ENCODE measurements around the gene INVS.
"Not testable (repeated sequence)": the region's sequence is repeated elsewhere in the genome, so short reads cannot be mapped to it uniquely, and the experiment has no call there.

The INVS gene

DNA sequence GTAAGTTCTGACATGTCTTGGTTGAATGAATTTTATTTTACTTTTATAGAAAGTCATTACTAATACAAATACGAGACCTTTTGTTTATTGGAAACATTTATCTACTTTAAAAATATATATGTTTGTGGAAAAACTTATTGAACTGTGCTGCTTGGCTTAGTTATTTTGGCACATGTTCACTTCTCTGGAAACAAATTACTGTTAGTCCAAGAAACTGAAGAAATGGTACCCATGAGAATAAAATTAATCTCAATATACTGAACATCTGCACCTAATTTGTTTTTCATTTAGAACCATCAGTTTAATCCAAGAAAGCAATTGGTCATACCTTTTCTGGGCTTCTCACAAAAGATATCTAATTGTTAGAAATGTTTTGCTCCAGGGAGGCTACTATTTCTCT, 32.2 kb downstream of the INVS start:
- no peak overlapping the region for H3K4me2 ChIP-seq (ENCODE audit: low read length)
- TF ChIP-seq CTCF (IDR thresholded peaks at IDR 0.05; ENCODE audit: low read depth, low read length, poor library complexity, severe bottlenecking) (no peak), EZH2phosphoT487 (IDR thresholded peaks at IDR 0.05; ENCODE audit: borderline replicate concordance, low read length) (no peak)
- no peak overlapping the region for H3K27ac ChIP-seq (ENCODE audit: low read depth, low read length)
- H3K79me2 ChIP-seq (ENCODE audit: control insufficient read depth, low read length): no peaks in the 10 kb centered on the region
- H3K9me2 ChIP-seq (replicated peaks; ENCODE audit: control insufficient read depth, low read length): no peaks in the 10 kb centered on the region
- no peaks in the 10 kb centered on the region for H3F3A ChIP-seq (ENCODE audit: control insufficient read depth, insufficient read depth)
- H3K27me3 ChIP-seq (ENCODE audit: control insufficient read depth, low read length): no peaks in the 10 kb centered on the region
- H3K4me3 ChIP-seq (ENCODE audit: low read length): no peak overlapping the region
- H3K36me3 ChIP-seq (ENCODE audit: control insufficient read depth, low read length): peaks cover 28% of the 10 kb centered on the region
- H3K9me3 ChIP-seq (ENCODE audit: control insufficient read depth, insufficient read depth, low read length): no peaks in the 10 kb centered on the region
- no peaks in the 10 kb centered on the region for H4K20me1 ChIP-seq (ENCODE audit: control insufficient read depth, insufficient read depth, low read depth, low read length)
- H3K4me1 ChIP-seq (ENCODE audit: control insufficient read depth, low read length): no peaks in the 10 kb centered on the region

DNA sequence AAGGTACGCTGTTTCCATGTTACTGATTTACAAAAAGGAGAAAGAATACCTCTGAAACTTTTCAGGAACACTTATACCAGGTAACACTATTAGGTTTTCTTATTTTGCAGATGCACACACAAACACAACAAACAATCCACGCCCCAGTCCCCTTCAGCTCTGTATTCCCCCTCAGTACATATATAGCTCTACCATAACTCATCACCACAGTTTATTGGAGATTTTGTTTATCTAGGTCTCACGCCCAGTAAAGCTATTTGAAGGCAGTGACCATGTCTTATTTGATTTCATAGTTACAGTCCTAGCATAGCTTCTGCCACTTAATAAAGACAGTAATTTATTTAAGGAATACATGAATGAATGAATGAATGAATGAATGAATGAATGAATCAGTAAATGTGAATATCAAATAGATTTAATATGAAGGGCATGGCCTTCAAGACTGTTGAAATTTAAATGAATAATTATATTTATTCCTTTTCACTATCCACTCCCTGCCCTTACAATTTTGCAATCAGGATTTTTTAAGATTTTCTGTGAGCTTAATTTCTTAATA, 32.9 kb downstream of the INVS start:
- no peaks in the 10 kb centered on the region for H4K20me1 ChIP-seq (ENCODE audit: control insufficient read depth, insufficient read depth, low read depth, low read length)
- TF ChIP-seq CTCF (IDR thresholded peaks at IDR 0.05; ENCODE audit: low read depth, low read length, poor library complexity, severe bottlenecking): no peak
- TF ChIP-seq EZH2phosphoT487 (IDR thresholded peaks at IDR 0.05; ENCODE audit: borderline replicate concordance, low read length): no peak
- H3K79me2 ChIP-seq (ENCODE audit: control insufficient read depth, low read length): no peaks in the 10 kb centered on the region
- H3K27ac ChIP-seq (ENCODE audit: low read depth, low read length): no peak overlapping the region
- no peaks in the 10 kb centered on the region for H3K4me1 ChIP-seq (ENCODE audit: control insufficient read depth, low read length)
- no peaks in the 10 kb centered on the region for H3K27me3 ChIP-seq (ENCODE audit: control insufficient read depth, low read length)
- no peaks in the 10 kb centered on the region for H3K9me2 ChIP-seq (replicated peaks; ENCODE audit: control insufficient read depth, low read length)
- H3K4me3 ChIP-seq (ENCODE audit: low read length): no peak overlapping the region
- H3K36me3 ChIP-seq (ENCODE audit: control insufficient read depth, low read length): peaks cover 23% of the 10 kb centered on the region
- H3K9me3 ChIP-seq (ENCODE audit: control insufficient read depth, insufficient read depth, low read length): no peaks in the 10 kb centered on the region
- no peaks in the 10 kb centered on the region for H3F3A ChIP-seq (ENCODE audit: control insufficient read depth, insufficient read depth)
- H3K4me2 ChIP-seq (ENCODE audit: low read length): no peak overlapping the region

DNA sequence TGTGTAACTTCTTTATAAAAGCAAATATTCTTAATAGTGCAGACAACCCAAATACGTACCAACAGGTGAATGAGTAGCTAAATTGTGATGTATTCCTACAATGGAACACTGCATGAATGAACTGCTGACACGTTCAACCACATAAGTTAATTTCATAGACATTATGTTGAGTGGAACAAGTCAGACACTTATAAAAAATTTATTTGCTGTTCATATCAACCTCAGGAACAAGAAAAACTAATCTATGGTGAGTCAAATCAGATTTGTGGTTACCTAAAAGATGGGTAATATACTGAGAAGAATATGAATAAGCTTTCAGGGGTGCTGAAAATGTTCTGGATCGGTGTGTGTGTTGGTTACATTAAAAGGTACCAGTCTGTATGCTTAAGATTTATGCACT, 35.7 kb downstream of the INVS start:
- no peak overlapping the region for H3K4me2 ChIP-seq (ENCODE audit: low read length)
- TF ChIP-seq EZH2phosphoT487 (IDR thresholded peaks at IDR 0.05; ENCODE audit: borderline replicate concordance, low read length): no peak
- no peak for TF ChIP-seq CTCF (IDR thresholded peaks at IDR 0.05; ENCODE audit: low read depth, low read length, poor library complexity, severe bottlenecking)
- peaks cover 12% of the 10 kb centered on the region for H3K36me3 ChIP-seq (ENCODE audit: control insufficient read depth, low read length)
- H3K9me3 ChIP-seq (ENCODE audit: control insufficient read depth, insufficient read depth, low read length): no peaks in the 10 kb centered on the region
- no peaks in the 10 kb centered on the region for H4K20me1 ChIP-seq (ENCODE audit: control insufficient read depth, insufficient read depth, low read depth, low read length)
- no peaks in the 10 kb centered on the region for H3K4me1 ChIP-seq (ENCODE audit: control insufficient read depth, low read length)
- H3F3A ChIP-seq (ENCODE audit: control insufficient read depth, insufficient read depth): no peaks in the 10 kb centered on the region
- no peaks in the 10 kb centered on the region for H3K27me3 ChIP-seq (ENCODE audit: control insufficient read depth, low read length)
- no peak overlapping the region for H3K4me3 ChIP-seq (ENCODE audit: low read length)
- H3K79me2 ChIP-seq (ENCODE audit: control insufficient read depth, low read length): no peaks in the 10 kb centered on the region
- H3K9me2 ChIP-seq (replicated peaks; ENCODE audit: control insufficient read depth, low read length): no peaks in the 10 kb centered on the region
- H3K27ac ChIP-seq (ENCODE audit: low read depth, low read length): no peak overlapping the region

DNA sequence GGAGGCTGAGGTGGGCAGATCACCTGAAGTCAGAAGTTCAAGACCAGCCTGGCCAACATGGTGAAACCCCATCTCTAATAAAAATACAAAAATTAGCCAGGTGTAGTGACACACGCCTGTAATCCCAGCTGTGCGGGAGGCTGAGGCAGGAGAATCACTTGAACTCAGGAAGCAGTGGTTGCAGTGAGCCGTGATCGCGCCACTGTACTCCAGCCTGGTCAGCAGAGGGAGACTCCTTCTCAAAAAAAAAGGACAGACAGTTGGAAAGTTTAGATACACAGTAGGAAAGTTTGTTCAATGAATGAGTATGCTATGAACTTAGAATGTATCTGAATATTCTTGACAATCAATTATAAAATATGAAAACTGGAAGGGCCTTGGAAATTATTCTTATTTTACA, 37.8 kb downstream of the INVS start:
- H3K4me3 ChIP-seq (ENCODE audit: low read length); H3K27ac ChIP-seq (ENCODE audit: low read depth, low read length); H3K27me3 ChIP-seq (ENCODE audit: control insufficient read depth, low read length); H4K20me1 ChIP-seq (ENCODE audit: control insufficient read depth, insufficient read depth, low read depth, low read length); H3K4me2 ChIP-seq (ENCODE audit: low read length); H3K4me1 ChIP-seq (ENCODE audit: control insufficient read depth, low read length); H3K79me2 ChIP-seq (ENCODE audit: control insufficient read depth, low read length); H3F3A ChIP-seq (ENCODE audit: control insufficient read depth, insufficient read depth); H3K9me2 ChIP-seq (replicated peaks; ENCODE audit: control insufficient read depth, low read length); H3K9me3 ChIP-seq (ENCODE audit: control insufficient read depth, insufficient read depth, low read length): not testable (repeated sequence)
- H3K36me3 ChIP-seq (ENCODE audit: control insufficient read depth, low read length): peaks cover 11% of the 10 kb centered on the region

DNA sequence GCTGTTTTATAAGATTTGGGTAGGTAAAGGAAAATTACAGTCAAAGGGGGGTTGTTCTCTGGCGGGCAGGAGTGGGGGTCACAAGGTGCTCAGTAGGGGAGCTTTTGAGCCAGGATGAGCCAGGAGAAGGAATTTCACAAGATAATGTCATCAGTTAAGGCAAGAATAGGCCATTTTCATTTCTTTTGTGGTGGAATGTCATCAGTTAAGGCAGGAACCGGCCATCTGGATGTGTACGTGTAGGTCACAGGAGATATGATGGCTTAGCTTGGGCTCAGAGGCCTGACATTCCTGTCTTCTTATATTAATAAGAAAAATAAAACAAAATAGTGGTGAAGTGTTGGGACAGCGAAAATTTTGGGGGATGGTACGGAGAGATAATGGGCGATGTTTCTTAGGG, 41.3 kb downstream of the INVS start:
- not testable (repeated sequence) for H3K79me2 ChIP-seq (ENCODE audit: control insufficient read depth, low read length); H3K9me3 ChIP-seq (ENCODE audit: control insufficient read depth, insufficient read depth, low read length); H3K27me3 ChIP-seq (ENCODE audit: control insufficient read depth, low read length); H3K27ac ChIP-seq (ENCODE audit: low read depth, low read length); H3K36me3 ChIP-seq (ENCODE audit: control insufficient read depth, low read length); H3K9me2 ChIP-seq (replicated peaks; ENCODE audit: control insufficient read depth, low read length); H3K4me1 ChIP-seq (ENCODE audit: control insufficient read depth, low read length); H4K20me1 ChIP-seq (ENCODE audit: control insufficient read depth, insufficient read depth, low read depth, low read length); H3F3A ChIP-seq (ENCODE audit: control insufficient read depth, insufficient read depth); H3K4me3 ChIP-seq (ENCODE audit: low read length); H3K4me2 ChIP-seq (ENCODE audit: low read length)

GRCh38 chr9:100141862-100142261, 42.8 kb downstream of the INVS start:
- H3K4me3 ChIP-seq (ENCODE audit: low read length); H3K27ac ChIP-seq (ENCODE audit: low read depth, low read length); H4K20me1 ChIP-seq (ENCODE audit: control insufficient read depth, insufficient read depth, low read depth, low read length); H3K4me1 ChIP-seq (ENCODE audit: control insufficient read depth, low read length); H3K36me3 ChIP-seq (ENCODE audit: control insufficient read depth, low read length); H3K9me2 ChIP-seq (replicated peaks; ENCODE audit: control insufficient read depth, low read length); H3K4me2 ChIP-seq (ENCODE audit: low read length); H3K9me3 ChIP-seq (ENCODE audit: control insufficient read depth, insufficient read depth, low read length); H3K79me2 ChIP-seq (ENCODE audit: control insufficient read depth, low read length); H3K27me3 ChIP-seq (ENCODE audit: control insufficient read depth, low read length); H3F3A ChIP-seq (ENCODE audit: control insufficient read depth, insufficient read depth): not testable (repeated sequence)
